ENCODE results near the gene MTCH2. TPM values are rescaled to one million over a fixed set of nuclear protein-coding genes. Genes with fewer than 3 reads are reported as not detected.

Gene MTCH2
- total RNA-seq, 1 experiment from 2014 or later = 88.1 TPM

- Histone ChIP-seq H3K9me3 (ENCODE audit: low read length) (no peaks in the 10 kb centered on the region), H2AFZ (ENCODE audit: low read length) (no peak overlapping the region), H3K4me1 (ENCODE audit: insufficient read depth, low read length) (no peaks in the 10 kb centered on the region), H3K27ac (ENCODE audit: low read length) (no peak overlapping the region), H3K36me3 (ENCODE audit: low read depth, low read length) (no peaks in the 10 kb centered on the region), H3K4me2 (ENCODE audit: low read length) (no peak overlapping the region), H3K79me2 (ENCODE audit: low read length) (no peaks in the 10 kb centered on the region), H4K20me1 (ENCODE audit: low read length) (no peaks in the 10 kb centered on the region), H3K9ac (ENCODE audit: low read length) (no peak overlapping the region), H3K9me2 (replicated peaks; ENCODE audit: low read length) (no peaks in the 10 kb centered on the region), H3K27me3 (ENCODE audit: low read length) (peaks cover 15% of the 10 kb centered on the region), H3K4me3 (ENCODE audit: low read length) (no peak overlapping the region), H3F3A (ENCODE audit: low read length, unreplicated experiment) (no peaks in the 10 kb centered on the region)
- POLR2A ChIA-PET (ENCODE audit: unreplicated experiment) = no interaction called here
- TF ChIP-seq EZH2 (IDR thresholded peaks at IDR 0.05; ENCODE audit: low read length, unreplicated experiment) (no peak), EZH2phosphoT487 (IDR thresholded peaks at IDR 0.05; ENCODE audit: borderline replicate concordance, low read length) (no peak)
- TF ChIP-seq, protein P1, sequence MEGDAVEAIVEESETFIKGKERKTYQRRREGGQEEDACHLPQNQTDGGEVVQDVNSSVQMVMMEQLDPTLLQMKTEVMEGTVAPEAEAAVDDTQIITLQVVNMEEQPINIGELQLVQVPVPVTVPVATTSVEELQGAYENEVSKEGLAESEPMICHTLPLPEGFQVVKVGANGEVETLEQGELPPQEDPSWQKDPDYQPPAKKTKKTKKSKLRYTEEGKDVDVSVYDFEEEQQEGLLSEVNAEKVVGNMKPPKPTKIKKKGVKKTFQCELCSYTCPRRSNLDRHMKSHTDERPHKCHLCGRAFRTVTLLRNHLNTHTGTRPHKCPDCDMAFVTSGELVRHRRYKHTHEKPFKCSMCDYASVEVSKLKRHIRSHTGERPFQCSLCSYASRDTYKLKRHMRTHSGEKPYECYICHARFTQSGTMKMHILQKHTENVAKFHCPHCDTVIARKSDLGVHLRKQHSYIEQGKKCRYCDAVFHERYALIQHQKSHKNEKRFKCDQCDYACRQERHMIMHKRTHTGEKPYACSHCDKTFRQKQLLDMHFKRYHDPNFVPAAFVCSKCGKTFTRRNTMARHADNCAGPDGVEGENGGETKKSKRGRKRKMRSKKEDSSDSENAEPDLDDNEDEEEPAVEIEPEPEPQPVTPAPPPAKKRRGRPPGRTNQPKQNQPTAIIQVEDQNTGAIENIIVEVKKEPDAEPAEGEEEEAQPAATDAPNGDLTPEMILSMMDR (conservative IDR thresholded peaks at IDR 0.05; ENCODE audit: low read depth, low read length) = no peak
- ATAC-seq (no peak), DNase-seq (no peak)
- intact Hi-C loops (cut with micrococcal nuclease) = no loop called here
- no TSS peak for BruUV-seq (replicated peaks)
- CTCF ChIA-PET = no interaction called here
These were observed 52.8 kb downstream of the MTCH2 start for GRCh38 chr11:47589584-47589976.

DNA sequence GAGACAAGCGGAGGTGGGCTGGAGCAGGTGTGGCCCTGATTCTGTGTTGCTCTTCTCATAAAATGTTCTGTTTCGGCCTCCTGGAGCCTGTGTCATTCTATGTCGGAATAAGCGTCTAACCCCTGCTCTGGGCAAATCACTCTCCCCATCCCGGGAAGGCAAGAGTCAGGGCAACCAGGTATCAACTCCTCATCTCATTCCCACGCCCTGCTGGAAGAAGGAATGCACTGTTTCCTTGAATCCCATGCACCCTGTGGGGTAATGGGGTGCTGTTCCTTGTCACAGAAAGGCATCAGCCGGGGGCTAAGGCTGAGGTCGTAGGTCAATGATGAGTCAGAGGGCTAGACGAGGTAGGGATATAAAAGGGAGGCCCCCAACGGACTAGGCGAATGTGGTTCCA lies 53.2 kb downstream of the MTCH2 start:
- H4K20me1 ChIP-seq (ENCODE audit: low read length) = no peaks in the 10 kb centered on the region
- peaks cover 11% of the 10 kb centered on the region for H3K27me3 ChIP-seq (ENCODE audit: low read length)
- no peak overlapping the region for H3K9ac ChIP-seq (ENCODE audit: low read length)
- DNase-seq (no peak), ATAC-seq (no peak)
- H3K79me2 ChIP-seq (ENCODE audit: low read length) = no peaks in the 10 kb centered on the region
- H3F3A ChIP-seq (ENCODE audit: low read length, unreplicated experiment) = no peaks in the 10 kb centered on the region
- no peak overlapping the region for H3K4me3 ChIP-seq (ENCODE audit: low read length)
- no peaks in the 10 kb centered on the region for H3K4me1 ChIP-seq (ENCODE audit: insufficient read depth, low read length)
- H3K27ac ChIP-seq (ENCODE audit: low read length) = no peak overlapping the region
- H3K9me3 ChIP-seq (ENCODE audit: low read length) = no peaks in the 10 kb centered on the region
- H3K9me2 ChIP-seq (replicated peaks; ENCODE audit: low read length) = no peaks in the 10 kb centered on the region
- ChIA-PET POLR2A (ENCODE audit: unreplicated experiment) (no interaction called here), CTCF (no interaction called here)
- H3K36me3 ChIP-seq (ENCODE audit: low read depth, low read length) = 0 out of 2 replicates have a peak, but pooled peaks cover 3% of the 10 kb centered on the region
- intact Hi-C loops (cut with micrococcal nuclease) = no loop called here
- H2AFZ ChIP-seq (ENCODE audit: low read length) = no peak overlapping the region
- TF ChIP-seq EZH2 (IDR thresholded peaks at IDR 0.05; ENCODE audit: low read length, unreplicated experiment) (no peak), EZH2phosphoT487 (IDR thresholded peaks at IDR 0.05; ENCODE audit: borderline replicate concordance, low read length) (no peak)
- TF ChIP-seq, protein P1 (conservative IDR thresholded peaks at IDR 0.05; ENCODE audit: low read depth, low read length) = no peak
- no peak overlapping the region for H3K4me2 ChIP-seq (ENCODE audit: low read length)
- no TSS peak for BruUV-seq (replicated peaks)

GRCh38 chr11:47587723-47588326 lies 54.5 kb downstream of the MTCH2 start:
- CTCF ChIA-PET = interaction anchor here (0.6 kb wide), 1 partner anchor 35 kb away, joined by 3 read pairs; the partner anchor contains the start of gene CELF1
- no TSS peak for BruUV-seq (replicated peaks)
- ATAC-seq = no peak

More at GRCh38 chr11:47587723-47588326, 54.5 kb downstream of the MTCH2 start:
- DNase-seq = no peak
- H3K79me2 ChIP-seq (ENCODE audit: low read length) = no peaks in the 10 kb centered on the region
- H2AFZ ChIP-seq (ENCODE audit: low read length) = no peak overlapping the region
- POLR2A ChIA-PET (ENCODE audit: unreplicated experiment) = no interaction called here
- H3K4me2 ChIP-seq (ENCODE audit: low read length) = no peak overlapping the region
- no peak overlapping the region for H3K27ac ChIP-seq (ENCODE audit: low read length)
- H3K4me1 ChIP-seq (ENCODE audit: insufficient read depth, low read length) = no peaks in the 10 kb centered on the region
- H3K4me3 ChIP-seq (ENCODE audit: low read length) = no peak overlapping the region
- no peaks in the 10 kb centered on the region for H3F3A ChIP-seq (ENCODE audit: low read length, unreplicated experiment)
- no peaks in the 10 kb centered on the region for H3K9me2 ChIP-seq (replicated peaks; ENCODE audit: low read length)
- H4K20me1 ChIP-seq (ENCODE audit: low read length) = no peaks in the 10 kb centered on the region
- no peaks in the 10 kb centered on the region for H3K9me3 ChIP-seq (ENCODE audit: low read length)
- peaks cover 8% of the 10 kb centered on the region; the same call in 1 of the 2 replicates for H3K36me3 ChIP-seq (ENCODE audit: low read depth, low read length)
- TF ChIP-seq EZH2phosphoT487 (IDR thresholded peaks at IDR 0.05; ENCODE audit: borderline replicate concordance, low read length) (no peak), EZH2 (IDR thresholded peaks at IDR 0.05; ENCODE audit: low read length, unreplicated experiment) (no peak)
- TF ChIP-seq, protein P1 (conservative IDR thresholded peaks at IDR 0.05; ENCODE audit: low read depth, low read length) = no peak
- intact Hi-C loops (cut with micrococcal nuclease) = no loop called here
- no peak overlapping the region for H3K9ac ChIP-seq (ENCODE audit: low read length)
- H3K27me3 ChIP-seq (ENCODE audit: low read length) = no peaks in the 10 kb centered on the region

All from PC-3 (cell line).